ENCODE measurements around the gene NUDT14.

DNA sequence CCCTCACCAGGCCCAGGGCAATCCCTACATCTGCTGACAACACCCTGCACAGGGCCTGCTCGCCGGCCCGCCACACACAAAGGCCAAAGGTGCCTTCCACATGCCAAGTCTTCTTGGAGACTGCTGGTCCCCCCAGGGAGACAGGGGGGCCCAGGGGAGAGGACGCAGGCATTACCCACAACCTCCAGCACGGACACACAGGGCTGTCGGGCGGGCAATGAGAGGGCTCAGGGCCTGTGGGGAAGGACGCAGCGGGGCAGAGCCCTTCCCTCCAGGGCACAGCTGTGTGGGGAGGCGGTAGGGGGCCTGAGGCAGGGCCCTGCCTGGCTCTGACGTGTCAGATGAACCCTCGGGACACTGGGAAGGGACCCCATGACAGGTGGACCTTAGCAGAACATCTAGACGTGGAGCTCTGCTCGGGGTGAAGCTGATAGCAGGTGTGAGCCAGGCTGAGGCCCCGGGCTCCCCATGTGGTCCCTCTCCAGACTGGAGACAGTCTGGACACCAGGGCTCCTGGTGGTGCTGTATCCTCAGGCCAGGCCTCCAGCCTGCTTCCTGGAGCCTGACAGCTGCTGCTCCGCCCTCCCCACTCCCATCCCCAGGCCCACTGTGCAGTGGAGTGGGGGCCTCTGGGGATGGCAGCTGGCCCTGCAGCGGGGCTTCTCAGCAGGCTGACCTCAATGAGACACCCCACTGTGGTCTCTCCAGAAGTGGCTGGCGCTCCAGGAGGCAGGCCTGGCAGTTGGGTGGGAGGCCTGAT is 31.6 kb upstream of the NUDT14 start:
- TF ChIP-seq, protein P1, sequence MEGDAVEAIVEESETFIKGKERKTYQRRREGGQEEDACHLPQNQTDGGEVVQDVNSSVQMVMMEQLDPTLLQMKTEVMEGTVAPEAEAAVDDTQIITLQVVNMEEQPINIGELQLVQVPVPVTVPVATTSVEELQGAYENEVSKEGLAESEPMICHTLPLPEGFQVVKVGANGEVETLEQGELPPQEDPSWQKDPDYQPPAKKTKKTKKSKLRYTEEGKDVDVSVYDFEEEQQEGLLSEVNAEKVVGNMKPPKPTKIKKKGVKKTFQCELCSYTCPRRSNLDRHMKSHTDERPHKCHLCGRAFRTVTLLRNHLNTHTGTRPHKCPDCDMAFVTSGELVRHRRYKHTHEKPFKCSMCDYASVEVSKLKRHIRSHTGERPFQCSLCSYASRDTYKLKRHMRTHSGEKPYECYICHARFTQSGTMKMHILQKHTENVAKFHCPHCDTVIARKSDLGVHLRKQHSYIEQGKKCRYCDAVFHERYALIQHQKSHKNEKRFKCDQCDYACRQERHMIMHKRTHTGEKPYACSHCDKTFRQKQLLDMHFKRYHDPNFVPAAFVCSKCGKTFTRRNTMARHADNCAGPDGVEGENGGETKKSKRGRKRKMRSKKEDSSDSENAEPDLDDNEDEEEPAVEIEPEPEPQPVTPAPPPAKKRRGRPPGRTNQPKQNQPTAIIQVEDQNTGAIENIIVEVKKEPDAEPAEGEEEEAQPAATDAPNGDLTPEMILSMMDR (conservative IDR thresholded peaks at IDR 0.05; ENCODE audit: low read depth, low read length) = no peak
- no peak for TF ChIP-seq EZH2phosphoT487 (IDR thresholded peaks at IDR 0.05; ENCODE audit: borderline replicate concordance, low read length)

Measured in PC-3 (cell line).